AG20443 (cell line): ENCODE results near the gene PRCD.

ENCODE experiments used
- DNase-seq: peaks from one replicate; pipeline ENCODE4 v3.0.0; 2012; ENCODE audit warnings: low spot score, mixed read lengths

PRCD gene, protein sequence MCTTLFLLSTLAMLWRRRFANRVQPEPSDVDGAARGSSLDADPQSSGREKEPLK

DNA sequence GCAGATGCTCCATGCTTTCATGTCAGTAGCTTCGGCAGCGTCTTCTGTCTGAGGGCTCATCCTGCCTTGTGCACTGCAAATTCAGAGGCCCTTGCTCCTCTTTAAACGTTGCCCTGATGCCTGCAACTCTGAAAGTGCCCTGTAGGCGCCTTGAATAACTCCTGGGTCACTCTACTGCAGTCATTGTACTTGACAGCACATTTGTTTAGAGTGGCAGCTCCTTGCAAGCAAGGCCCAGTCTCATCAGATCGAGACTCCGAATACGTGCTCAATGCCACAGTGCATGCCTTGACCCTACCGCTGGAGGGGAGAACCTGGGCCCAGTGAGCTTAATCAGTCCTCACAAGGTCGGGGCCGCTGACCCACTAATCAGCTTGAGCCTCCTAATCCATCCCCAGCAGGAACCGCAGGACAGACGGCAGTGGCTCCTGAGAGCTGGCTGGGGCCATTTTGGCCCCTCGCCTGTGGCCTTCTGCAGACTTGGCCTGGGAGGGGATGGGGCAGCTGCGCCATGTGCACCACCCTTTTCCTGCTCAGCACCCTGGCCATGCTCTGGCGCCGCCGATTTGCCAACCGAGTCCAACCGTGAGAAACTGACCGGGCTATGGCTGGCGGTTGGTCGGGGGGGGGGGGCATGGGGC, at the start of gene PRCD:
PRCD (plus strand) TSS at position 414 of the 641 bp plus-strand sequence; CDS start at position 512, 98 bp downstream.
- DNase-seq: no peak

DNA sequence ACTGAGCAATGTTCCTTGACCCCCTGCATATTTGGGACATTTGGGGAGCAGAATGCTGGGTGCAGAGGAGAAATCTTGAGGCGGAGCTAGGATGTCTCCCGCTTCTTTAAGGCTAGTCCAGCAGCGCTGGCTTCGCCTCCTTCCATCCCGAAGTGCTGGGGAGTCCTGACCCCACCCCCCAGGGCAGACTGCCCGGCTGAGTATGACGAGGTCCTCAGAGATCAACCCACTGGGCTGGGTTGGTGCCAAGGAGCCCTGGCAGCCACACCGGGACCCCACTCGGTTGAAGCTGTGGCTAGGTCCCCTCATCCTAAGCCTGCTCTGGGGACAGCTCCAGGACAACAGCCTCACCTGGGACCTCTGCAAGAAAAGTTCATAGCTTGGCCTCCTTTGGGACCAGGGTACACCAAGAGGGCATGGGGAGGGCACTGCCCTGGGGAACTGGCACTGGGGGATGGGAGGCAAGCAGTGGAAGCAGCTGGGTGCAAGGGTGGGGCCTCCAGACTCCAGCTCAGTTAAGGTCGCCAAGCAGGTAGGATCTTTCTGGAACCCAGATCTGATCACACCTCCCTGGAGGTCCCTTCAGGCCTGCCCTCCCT, 49.6 kb upstream of the PRCD start:
- DNase-seq: no peak

DNA sequence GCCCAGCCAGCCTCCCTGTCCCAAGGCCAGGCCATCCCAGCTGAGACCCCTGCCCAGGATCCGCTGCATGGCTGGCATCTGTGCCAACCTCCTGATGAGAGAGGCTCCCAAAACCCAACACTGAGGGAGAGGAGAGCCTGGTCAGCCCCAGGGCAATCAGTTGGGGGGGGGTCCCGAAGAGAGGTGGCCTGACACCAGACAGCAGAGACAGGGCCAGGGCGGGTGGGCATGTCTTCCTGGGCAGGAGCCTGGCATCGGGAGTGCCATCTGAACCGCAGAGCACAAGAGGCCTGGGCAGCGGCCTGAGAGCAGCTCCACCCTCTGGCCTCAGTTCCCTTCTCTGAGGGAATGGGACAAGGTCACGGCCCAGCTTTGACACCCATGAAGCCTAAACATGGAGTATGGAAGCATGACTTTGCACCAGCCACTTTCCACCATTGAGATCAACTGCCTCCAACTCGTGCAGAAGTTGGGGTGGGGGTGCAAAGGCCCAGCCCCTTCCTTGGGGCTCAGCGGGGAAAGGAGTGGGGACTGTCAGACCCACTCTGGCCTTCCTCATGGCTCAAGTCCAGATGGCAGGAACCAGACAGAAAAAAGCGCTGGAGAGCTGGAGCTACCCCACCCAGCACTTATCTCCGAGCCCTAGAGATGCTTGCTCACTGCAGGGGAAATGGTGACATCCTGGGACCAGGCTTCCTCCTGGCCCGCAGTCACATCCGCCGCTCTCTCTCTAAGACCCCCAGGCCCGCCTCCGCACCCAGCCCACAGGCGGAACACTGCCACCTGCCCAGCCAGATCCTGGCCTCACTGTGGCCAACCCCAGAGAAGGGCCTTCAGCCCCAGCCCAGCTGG, 48.3 kb upstream of the PRCD start:
- DNase-seq: no peak

DNA sequence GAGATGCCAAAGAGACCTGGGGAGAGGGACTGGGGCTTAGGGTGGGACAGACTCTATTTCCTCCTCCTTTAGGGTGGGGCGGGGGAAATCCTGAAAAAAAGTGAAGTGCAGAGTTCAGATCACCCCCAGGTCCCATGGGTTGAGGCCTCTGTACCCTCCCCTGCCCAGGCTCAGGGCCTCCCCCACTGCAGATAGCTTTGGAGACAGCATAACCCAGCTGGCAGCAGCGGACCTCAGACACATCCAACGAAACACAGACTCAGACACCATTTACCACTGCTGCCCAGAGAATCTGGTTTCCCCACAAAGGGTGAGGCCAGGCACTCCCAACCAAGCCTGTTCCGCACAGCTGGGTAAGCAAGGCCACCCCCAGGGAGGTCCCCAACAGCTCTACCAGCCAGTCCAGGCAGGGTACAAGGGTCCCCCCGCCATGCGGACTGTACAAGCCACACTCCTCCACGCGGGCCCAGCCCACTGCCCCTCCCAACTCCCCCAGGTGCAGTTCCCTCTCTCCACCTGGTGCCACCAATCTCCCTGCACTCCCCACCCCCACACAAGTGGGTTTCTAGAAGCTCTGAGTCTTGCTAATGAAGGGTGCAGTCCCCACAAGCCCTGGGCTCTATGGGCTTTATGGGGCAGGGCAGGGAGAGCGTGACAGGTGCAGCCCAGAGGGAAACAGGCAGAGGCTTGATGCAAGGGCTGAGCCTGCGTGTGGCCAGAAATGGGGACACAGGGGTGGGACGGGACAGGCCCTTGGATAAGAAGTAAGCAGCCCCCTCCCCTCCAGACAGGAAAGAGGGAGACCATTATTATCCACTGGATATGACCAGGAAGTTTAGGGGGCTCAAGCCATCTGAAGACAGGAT, 47.5 kb upstream of the PRCD start:
- DNase-seq: no peak

DNA sequence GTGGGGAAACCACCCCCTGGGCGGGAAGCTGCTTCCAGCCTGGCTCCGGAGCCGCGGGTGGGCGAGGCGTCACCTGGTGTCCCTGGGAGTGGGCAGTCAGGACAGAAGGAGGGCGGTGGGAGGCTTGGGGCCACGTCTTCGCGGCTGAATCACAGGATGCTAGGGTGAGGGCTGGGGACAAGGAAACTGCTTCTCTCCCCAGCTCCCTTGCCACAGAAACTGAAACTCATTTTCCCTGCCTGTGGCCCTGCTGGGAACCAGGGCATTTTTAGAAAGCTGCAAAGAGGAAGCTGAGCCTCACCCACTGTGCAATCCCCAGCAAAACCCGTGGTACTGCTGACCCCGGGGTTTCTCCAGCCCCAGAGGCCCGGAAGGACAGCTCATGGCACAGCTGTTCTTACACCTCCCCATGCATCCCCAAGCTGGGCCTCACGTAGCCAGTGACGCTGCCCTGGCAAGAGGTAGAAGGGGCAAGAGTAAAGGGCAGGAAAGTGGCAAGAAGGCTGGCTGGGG, 46.8 kb upstream of the PRCD start:
- peak; percentile 80 for DNase-seq

DNA sequence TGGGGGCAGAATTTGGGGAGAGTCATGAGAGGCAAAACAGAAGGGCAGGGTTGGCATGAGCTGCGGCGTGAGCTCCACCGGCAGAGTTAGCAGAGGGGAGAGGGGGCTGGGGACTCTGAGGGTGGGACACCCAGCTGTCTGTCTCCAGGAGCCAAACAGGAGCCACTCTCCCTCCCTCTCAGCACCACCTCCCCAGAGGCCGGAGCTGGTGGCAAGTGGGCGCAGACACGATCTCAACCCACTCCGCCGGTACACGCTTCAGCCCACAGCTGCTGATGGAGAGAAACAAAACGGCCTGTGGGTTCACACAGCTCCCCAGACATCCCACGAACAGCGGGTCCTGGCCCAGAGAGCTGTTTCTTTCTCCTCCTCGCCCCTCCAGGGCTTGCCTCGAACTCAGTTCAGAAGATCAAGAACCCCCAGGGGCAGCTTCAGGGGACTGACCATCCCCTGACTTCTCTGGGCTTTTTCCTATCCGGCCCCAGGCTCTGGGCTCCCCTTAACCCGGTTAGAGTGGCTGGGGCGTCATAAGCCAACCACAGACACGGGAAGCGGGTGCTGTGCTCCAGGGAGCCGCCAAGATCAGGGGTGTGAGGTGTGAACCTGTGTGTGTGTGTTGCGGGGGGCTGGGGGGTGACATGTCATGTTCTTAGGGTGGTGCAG, 46.2 kb upstream of the PRCD start:
- no peak for DNase-seq

DNA sequence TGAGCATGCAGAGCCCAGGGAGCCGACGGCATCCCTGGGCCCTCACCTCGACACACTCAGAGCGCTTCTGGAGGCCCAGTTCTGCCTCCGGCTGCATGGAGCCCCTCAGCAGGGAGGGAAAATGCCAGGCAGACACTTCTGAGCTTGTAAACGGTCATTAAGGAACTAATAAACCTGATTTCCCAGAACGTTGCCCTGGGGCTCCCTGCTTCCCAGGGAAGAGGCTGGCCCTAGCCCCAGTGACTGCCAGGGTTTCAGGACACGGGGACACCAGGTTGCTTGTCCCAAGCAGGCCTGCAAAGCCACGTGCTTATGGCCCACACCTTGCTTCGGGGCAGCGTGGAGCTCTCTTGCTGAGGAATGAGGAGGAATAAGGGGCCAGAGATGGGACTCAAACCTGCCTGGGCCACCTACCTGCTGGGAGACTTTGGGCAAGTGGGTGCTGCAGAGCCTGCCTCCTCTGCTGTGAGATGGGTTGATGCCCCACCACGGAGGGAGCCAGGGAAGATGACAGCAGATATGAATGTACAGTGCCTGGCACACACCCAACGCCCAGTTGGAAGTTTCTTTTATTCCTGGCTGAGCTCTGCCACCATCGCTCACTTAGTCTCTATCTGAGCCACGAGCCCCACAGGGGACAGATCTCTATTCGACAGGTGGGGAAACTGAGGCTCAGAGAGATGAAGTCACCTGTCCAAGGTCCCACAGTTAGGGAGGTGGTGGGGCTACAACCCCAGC, 44.0 kb upstream of the PRCD start:
- DNase-seq: no peak

DNA sequence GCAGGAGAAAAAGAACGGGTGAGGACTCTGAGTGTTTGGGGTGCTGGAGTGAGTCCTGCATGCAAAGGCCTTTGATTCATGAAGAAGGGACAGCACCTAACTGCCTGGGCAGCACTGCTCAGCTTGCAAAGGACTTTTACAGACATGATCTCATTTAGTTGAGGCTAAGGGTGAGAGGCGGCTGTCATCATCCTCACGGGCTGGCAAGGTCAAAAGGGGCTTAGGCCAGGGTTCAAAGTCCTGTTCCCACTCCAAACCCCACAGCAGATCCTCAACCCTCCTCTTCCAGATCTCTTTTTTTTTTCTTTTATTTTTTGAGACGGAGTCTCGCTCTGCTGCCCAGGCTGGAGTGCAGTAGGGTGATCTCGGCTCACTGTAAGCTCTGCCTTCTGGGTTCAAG, 43.4 kb upstream of the PRCD start:
- no peak for DNase-seq

DNA sequence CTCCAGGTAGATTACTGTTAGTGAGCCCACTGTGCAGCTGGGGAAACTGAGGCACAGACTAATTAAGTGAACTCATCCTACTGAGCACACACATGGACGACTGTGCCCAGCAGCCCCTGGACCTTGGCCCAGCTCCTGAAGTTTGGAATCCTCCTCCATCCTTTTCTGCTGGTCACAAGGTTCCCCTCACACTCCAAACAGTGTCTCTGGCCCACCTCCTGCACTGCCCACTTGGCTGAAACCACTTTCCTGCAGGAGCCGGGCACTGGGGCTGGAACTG, 42.2 kb upstream of the PRCD start:
- no peak for DNase-seq

DNA sequence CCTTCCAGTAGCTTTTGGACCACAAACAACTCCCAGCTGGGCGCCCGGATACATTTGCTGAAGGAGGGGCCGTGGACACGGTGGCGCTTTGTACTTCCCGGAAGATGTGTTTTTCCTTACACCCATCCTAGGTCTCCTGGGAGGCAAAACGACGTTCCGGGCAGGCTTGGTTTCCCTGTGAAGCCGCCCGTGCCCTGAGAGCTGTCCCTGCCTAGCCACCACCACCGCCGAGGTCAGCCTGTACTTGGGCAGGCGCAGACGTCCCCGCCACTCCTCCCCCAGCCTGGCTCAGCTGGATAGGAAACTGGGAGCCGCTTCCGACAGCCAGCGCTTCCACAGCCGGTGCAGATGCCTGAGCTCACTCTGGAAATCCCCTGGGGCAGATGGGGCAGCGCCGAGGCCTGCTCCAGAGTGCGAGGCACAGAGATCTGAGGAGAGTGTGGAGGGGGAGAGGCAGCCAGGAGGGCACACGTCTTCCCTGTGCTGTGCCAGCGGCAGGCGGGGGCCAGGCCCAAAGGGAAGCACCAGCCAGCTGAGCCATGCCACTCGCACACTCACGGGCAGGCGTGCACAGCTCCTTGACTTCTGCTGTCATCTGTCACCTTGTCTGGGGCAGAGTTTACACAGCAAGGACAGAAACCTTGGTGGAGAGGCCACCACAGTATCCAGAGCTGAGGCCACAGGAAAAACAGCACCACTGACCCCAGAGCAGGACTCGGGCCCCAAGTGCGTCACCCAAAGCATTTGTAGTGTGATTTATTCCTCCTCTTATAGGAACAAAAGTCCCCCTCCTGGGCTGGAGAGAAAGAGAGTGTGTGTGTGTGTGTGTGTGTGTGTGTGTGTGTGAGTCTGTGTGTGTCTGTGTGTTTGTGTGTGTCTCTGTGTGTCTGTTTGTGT, 41.6 kb upstream of the PRCD start:
- DNase-seq: peak; percentile 83

DNA sequence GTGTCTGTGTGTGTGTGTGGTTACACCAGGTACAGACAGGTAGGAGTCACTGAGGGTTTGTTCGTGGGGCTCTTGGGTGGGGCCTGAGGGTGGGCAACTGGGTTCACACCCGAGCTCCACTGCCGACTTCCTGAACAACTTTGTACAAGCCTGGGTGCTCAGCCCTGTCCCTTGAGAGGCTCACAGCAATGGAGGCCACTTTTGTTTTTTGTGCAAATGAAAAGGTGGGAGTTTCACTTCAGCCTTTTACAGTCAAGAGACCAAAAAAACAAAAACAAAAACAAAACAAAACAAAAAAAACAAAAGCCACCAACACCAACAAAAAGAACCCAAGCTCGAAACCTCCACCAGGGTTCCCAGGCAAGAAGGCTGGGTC, 41.0 kb upstream of the PRCD start:
- no peak for DNase-seq

DNA sequence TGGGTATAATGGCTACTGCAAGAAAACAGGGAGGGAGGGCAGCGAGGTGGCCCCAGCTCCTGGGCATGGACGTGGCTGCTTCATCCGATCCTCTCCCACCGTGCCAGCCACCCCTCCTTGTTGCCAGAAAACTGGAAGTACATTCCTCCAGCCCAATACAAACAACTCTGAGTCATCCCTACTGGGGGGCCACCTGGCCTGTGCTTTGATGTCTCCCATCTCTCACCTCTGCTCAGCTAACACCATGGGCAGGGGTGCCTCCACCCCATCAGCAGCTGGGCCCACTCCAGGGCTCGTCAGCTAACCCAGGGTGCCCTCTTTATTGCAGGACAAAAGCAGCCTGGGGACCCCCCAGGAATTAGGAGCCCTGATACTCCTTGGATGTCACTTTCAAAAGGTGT, 40.6 kb upstream of the PRCD start:
- DNase-seq: no peak

DNA sequence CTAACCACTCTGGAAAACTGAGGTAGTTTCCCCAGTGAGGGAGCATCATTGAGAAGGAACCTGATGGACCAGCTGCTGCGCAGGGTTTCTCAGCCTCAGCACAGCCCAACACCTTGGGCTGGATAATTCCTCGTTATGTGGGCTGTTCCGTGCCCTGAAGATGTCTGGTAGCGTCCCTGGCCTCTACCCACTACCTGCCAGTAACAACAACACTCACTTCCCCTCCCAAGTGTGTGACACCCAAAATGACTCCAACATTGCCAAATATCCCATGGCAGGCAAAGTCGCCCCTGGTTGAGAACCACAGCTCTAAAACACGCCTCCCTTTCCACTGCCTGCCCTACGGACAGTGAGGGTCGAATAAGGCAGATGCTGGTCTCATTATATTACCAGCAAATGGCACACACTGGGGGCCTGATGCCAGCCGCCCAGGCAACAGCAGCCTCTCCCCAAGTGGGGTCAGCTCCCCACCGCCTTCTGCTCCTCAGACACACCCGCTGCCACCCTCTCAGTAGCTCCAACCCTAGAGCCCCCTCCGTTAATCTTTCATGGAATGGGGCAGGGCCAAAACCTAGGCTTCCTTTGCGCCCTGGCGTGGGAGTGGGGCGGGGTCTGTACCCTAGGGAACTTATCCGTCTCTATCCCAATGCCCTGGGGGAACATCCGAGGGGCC, 39.6 kb upstream of the PRCD start:
- DNase-seq: no peak

DNA sequence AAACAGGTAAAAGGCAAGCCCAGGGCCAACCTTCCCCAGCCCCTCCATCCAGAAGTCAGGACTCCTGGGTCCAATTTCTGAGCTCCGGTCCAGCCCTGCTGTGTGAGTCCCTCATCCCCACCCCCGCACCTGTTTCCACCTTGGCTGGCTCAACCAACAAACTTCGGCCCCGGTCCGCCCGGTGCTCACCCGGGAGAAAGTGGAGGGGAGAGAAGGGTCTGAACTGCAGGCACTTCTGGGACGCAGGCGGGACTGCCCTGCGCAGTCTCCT, 39.2 kb upstream of the PRCD start:
- DNase-seq: no peak

DNA sequence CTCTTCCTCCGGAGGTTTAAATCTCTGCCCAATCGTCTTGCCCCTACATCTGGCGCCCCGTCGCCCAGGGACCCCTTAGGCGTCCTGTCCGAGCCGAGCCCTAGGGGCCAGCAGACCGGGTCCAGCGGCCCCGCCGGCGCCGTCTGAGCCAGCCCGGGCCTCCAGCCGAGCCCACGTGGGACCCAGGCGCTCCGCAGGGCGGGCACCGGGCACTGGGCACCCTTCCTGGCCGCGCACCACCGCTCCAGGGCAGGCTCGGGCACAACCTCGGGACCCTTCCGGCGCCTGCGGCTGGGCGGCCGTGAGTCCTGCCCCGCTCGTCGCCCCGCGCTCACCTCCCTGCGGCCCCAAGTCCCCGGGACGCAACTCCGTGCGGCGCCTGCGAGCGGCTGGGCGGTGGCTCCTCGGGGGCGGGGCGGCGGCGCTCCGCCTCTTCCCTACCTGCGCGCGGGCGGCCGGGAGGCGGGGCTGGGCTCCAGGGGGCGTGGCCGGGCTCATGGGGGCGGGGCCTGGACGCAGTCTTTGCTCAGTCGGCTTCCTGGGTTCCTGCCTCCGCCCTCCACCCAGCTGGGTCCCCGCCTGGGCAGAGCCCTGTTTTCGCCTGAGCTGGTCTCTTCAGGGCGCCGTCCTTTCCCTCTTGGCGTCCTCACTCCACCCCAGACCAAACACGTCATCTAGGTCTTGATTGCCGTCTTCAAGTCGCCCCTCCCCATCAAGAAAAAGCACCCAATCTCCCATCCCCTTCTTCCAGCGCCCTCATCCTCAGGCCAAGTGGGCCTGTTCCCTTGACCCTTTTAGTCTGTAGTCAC, 38.6 kb upstream of the PRCD start, which contains the start of gene RHBDF2:
RHBDF2 (minus strand) TSS at position 406 of the 809 bp plus-strand sequence. CDS start 19,899 bp downstream, outside the sequence.
- peak; percentile 92 for DNase-seq

DNA sequence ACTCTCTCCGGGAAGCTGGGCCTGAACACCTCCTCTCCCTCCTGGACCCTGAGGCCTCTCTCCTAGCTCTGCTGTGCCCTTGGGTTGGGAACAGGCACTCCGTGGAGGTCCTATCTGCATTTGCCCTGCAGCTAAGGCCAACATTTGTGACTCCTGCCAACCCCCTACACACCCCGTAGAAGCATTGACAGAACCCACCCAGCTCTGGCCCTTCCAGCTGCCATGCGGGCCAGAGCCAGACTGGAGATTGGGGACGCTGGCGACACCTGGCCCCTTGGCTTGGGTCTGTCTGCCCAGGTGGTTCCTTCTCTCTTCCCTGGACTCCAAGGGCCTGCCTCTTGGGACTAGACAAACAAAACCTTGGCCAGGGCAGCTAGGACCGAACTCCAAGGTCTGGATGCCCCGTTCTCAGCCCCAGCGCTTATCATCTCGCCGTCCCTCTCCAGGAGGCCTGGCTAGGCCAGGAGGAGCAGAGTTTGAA, 38.0 kb upstream of the PRCD start:
- no peak for DNase-seq

DNA sequence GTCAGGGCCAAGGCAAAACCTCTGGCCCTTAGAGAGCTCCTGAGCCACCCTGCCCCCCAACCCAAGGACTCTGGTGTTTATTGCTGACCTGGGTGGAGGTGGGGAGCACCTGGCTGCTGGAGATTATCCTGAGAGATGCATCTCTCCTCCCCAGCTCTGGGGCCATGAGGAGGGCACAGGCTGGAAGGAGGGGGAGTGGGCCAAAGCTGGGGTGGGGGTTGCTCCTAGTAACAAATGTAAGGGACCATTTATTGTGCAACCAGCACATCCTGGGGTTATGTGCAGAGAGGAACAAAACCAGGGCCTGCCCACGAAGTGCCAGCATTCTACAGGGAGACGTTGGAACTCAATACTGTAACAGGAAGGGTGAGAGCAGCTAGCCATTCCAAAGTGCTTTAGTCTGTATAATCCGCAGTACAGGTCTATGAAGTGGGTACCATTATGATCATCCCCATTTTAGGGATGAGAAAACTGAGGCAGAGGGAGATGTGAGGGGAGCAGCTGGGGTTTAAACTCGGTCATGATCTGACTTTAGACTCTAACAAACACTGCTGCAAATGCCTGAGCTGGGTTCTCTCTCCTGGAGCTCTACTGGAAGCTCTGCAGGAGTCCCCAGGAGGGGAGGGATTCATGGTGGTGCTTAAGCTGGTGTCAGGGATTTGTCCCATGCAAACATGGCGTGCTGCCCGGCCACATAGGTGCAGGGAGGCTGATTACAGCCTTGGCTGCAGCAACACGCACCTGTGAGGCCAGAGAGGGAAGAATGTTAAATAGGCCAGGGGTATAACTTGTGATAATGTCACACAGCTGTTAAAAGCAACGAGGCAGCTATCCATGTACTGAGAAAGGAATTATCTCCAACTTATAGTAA, 37.3 kb upstream of the PRCD start:
- no peak for DNase-seq
